NCI-H69 (cell line): Measurements from ENCODE around the gene IREB2.

Source experiments
- DNase-seq: peaks from one replicate; lab custom pipeline; 2025; lab: John Stamatoyannopoulos, UW

The IREB2 gene

DNA sequence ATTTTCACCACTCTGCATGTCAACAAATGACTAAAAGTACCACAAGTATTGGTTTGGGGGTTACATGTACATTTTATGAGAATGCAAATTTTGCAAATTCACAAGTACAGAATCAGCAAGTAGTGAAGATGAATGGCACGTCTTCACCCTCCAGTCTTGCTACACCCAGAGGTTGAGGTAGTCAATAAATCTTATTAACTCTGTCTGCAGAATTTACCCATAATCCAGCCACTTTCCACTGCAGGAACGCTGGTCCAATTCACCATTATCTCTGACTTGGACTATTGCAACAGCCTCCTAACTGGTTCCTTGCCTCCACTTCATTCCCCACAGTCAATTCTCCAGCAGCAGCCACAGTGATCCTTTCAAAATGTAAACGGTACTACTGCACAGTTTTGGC lies 112.8 kb downstream of the IREB2 start:
- DNase-seq = no peak
